ENCODE measurements around the gene SLC45A2.
"Not testable (repeated sequence)": the region's sequence is repeated elsewhere in the genome, so short reads cannot be mapped to it uniquely, and the experiment has no call there.

SLC45A2 gene

GRCh38 chr5:33964132-33964700, 20.3 kb downstream of the SLC45A2 start:
- Histone ChIP-seq H3K36me3 (ENCODE audit: insufficient read depth, low read length) (no peaks in the 10 kb centered on the region), H3K27ac (ENCODE audit: low read length) (no peak overlapping the region), H3K4me1 (ENCODE audit: insufficient read depth, low read length) (no peaks in the 10 kb centered on the region), H3K79me2 (ENCODE audit: insufficient read depth, low read length) (no peaks in the 10 kb centered on the region), H4K20me1 (ENCODE audit: insufficient read depth, low read length) (no peaks in the 10 kb centered on the region), H2AFZ (ENCODE audit: low read depth, low read length) (no peak overlapping the region), H3K27me3 (ENCODE audit: insufficient read depth, low read length, poor library complexity) (no peaks in the 10 kb centered on the region), H3K4me2 (ENCODE audit: insufficient read depth, low read length) (no peak overlapping the region), H3K4me3 (ENCODE audit: low read depth in 1 of 2, low read length in 2 of 2) (no peak overlapping the region), H3K9me3 (ENCODE audit: insufficient read depth, low read length, severe bottlenecking) (no peaks in the 10 kb centered on the region), H3K9ac (ENCODE audit: low read depth, low read length) (no peak overlapping the region)
- ATAC-seq (ENCODE audit: insufficient read depth, low read depth) (no peak), DNase-seq (no peak)
- TF ChIP-seq EZH2 (IDR thresholded peaks at IDR 0.05; ENCODE audit: borderline replicate concordance, low read depth, low read length, severe bottlenecking) = no peak
- TF ChIP-seq CTCF (IDR thresholded peaks at IDR 0.05; ENCODE audit: borderline replicate concordance, extremely low read depth, low read length, poor library complexity, severe bottlenecking) = no peak

- H3K27ac ChIP-seq (ENCODE audit: low read length) = no peak overlapping the region
- H3K27me3 ChIP-seq (ENCODE audit: insufficient read depth, low read length, poor library complexity) = no peaks in the 10 kb centered on the region
- DNase-seq (no peak), ATAC-seq (ENCODE audit: insufficient read depth, low read depth) (no peak)
- H3K79me2 ChIP-seq (ENCODE audit: insufficient read depth, low read length) = no peaks in the 10 kb centered on the region
- H3K9ac ChIP-seq (ENCODE audit: low read depth, low read length) = no peak overlapping the region
- H3K9me3 ChIP-seq (ENCODE audit: insufficient read depth, low read length, severe bottlenecking) = peaks cover 9% of the 10 kb centered on the region
- no peaks in the 10 kb centered on the region for H3K4me1 ChIP-seq (ENCODE audit: insufficient read depth, low read length)
- TF ChIP-seq CTCF (IDR thresholded peaks at IDR 0.05; ENCODE audit: borderline replicate concordance, extremely low read depth, low read length, poor library complexity, severe bottlenecking) = no peak
- TF ChIP-seq EZH2 (IDR thresholded peaks at IDR 0.05; ENCODE audit: borderline replicate concordance, low read depth, low read length, severe bottlenecking) = no peak
- H4K20me1 ChIP-seq (ENCODE audit: insufficient read depth, low read length) = no peaks in the 10 kb centered on the region
- H3K4me3 ChIP-seq (ENCODE audit: low read depth in 1 of 2, low read length in 2 of 2) = no peak overlapping the region
- no peak overlapping the region for H3K4me2 ChIP-seq (ENCODE audit: insufficient read depth, low read length)
- H2AFZ ChIP-seq (ENCODE audit: low read depth, low read length) = no peak overlapping the region
- H3K36me3 ChIP-seq (ENCODE audit: insufficient read depth, low read length) = no peaks in the 10 kb centered on the region
These were observed 26.3 kb downstream of the SLC45A2 start for GRCh38 chr5:33958176-33958575.

GRCh38 chr5:33957577-33958150, 26.8 kb downstream of the SLC45A2 start:
- ATAC-seq (ENCODE audit: insufficient read depth, low read depth) = no peak
- no peak overlapping the region for H3K9ac ChIP-seq (ENCODE audit: low read depth, low read length)
- no peaks in the 10 kb centered on the region for H3K4me1 ChIP-seq (ENCODE audit: insufficient read depth, low read length)

GRCh38 chr5:33952175-33952574, 32.3 kb downstream of the SLC45A2 start:
- not testable (repeated sequence) for H2AFZ ChIP-seq (ENCODE audit: low read depth, low read length); H3K4me1 ChIP-seq (ENCODE audit: insufficient read depth, low read length); H3K9ac ChIP-seq (ENCODE audit: low read depth, low read length); H4K20me1 ChIP-seq (ENCODE audit: insufficient read depth, low read length); H3K36me3 ChIP-seq (ENCODE audit: insufficient read depth, low read length); H3K4me2 ChIP-seq (ENCODE audit: insufficient read depth, low read length); H3K9me3 ChIP-seq (ENCODE audit: insufficient read depth, low read length, severe bottlenecking); H3K79me2 ChIP-seq (ENCODE audit: insufficient read depth, low read length); DNase-seq; ATAC-seq (ENCODE audit: insufficient read depth, low read depth); H3K4me3 ChIP-seq (ENCODE audit: low read depth in 1 of 2, low read length in 2 of 2); H3K27ac ChIP-seq (ENCODE audit: low read length); H3K27me3 ChIP-seq (ENCODE audit: insufficient read depth, low read length, poor library complexity)

More at GRCh38 chr5:33957577-33958150, 26.8 kb downstream of the SLC45A2 start:
- Histone ChIP-seq H2AFZ (ENCODE audit: low read depth, low read length) (no peak overlapping the region), H3K27ac (ENCODE audit: low read length) (no peak overlapping the region), H3K36me3 (ENCODE audit: insufficient read depth, low read length) (no peaks in the 10 kb centered on the region), H4K20me1 (ENCODE audit: insufficient read depth, low read length) (no peaks in the 10 kb centered on the region), H3K79me2 (ENCODE audit: insufficient read depth, low read length) (no peaks in the 10 kb centered on the region), H3K4me3 (ENCODE audit: low read depth in 1 of 2, low read length in 2 of 2) (no peak overlapping the region), H3K4me2 (ENCODE audit: insufficient read depth, low read length) (no peak overlapping the region), H3K9me3 (ENCODE audit: insufficient read depth, low read length, severe bottlenecking) (peaks cover 9% of the 10 kb centered on the region), H3K27me3 (ENCODE audit: insufficient read depth, low read length, poor library complexity) (no peaks in the 10 kb centered on the region)
- TF ChIP-seq EZH2 (IDR thresholded peaks at IDR 0.05; ENCODE audit: borderline replicate concordance, low read depth, low read length, severe bottlenecking) (no peak), CTCF (IDR thresholded peaks at IDR 0.05; ENCODE audit: borderline replicate concordance, extremely low read depth, low read length, poor library complexity, severe bottlenecking) (no peak)
- no peak for DNase-seq

Data from DND-41 (cell line).